ENCODE results near the gene ALDH3B2.
"Not testable (repeated sequence)": the region's sequence is repeated elsewhere in the genome, so short reads cannot be mapped to it uniquely, and the experiment has no call there.

Gene ALDH3B2

DNA sequence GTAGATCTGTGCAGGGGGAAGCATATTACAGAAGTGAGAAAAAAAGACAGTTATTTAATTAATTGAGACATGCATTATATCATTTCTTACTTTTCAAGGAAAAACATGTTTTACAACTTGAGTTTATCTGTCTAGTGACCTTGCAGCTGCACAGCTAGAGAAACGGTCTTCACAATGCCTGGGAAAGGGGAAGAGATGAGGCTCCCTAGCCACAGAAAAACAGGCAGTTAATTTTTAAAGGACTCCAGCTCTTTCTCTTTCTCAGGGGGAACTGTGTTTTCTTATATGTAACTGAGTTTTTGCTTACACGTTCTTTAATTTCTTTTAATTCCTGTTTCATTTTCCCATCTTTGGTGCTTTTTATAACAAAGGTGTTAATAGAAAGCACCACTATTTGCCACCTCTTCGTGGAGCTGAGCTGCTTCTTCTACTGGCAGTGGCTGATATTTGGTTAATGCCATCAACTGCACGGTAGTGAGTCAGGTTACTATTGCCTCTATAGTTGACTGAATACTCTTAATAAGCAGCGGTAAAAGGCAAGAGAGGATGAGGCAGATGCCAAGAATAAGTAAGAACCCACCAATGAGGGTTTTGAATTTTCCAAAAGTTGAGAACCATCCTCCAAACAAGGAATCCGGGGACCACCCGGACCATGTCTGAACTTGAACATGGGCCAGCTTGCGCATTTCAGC is 11.4 kb upstream of the ALDH3B2 start:
- DNase-seq (ENCODE audit: low spot score), result not testable (repeated sequence)

- not testable (repeated sequence) for DNase-seq (ENCODE audit: low spot score)
These were observed 8.0 kb upstream of the ALDH3B2 start for GRCh38 chr11:67682126-67683034.

GRCh38 chr11:67680696-67681470 is 6.5 kb upstream of the ALDH3B2 start:
- DNase-seq (ENCODE audit: low spot score), result no peak

DNA sequence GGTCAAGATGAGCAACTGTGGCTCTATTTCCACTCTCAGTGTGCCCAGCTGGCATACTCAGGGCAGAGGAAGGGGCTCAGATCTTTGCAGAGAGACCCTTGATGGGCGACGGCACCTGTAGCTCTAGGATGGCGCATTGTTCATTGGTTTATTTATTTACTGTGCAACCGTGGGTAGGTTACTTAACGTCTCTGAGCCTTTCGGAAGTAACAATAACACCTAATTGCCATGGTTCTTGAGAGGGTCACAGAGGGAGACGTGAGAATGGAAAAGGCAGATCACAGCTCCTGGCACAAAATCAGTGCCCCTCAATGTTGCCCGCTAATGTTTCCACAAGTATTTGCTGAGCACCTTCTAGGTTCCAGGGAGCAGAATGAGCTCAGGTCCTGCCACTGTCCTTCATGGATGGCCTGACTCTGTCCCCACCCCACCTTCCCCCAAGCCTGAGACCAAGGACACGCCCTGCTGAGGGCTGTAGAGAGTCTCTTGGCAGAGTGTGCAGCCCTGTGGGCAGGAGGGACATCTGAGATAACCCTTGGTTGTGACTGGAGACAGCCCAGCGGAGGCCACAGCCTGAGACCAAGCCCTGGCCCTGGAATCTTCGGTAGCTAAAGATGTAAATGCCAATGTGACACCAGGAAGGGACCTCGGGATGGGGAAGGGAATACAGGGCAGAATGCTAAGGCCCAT is 780 bp upstream of the ALDH3B2 start:
- DNase-seq (ENCODE audit: low spot score), result no peak

DNA sequence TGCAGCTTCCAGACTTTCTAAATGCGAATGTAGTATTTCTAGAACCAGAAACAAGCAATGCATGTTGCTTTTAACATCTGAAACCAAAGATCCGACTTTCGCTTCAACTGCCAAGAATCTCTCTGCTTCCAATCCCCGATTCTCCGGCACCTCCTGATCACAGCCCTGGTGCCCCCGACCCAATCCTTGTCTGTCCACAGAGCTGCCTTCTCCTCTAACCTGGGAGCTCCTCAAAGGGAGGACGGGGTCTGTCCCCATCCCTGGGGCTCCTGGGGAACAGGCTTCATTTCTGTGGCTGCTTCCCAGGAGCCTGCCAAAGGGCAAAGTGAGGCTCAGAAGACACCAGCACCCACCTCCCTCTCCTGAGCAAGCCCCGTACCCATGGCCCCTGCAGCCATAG is 521 bp downstream of the ALDH3B2 start:
- DNase-seq (ENCODE audit: low spot score), result no peak

DNA sequence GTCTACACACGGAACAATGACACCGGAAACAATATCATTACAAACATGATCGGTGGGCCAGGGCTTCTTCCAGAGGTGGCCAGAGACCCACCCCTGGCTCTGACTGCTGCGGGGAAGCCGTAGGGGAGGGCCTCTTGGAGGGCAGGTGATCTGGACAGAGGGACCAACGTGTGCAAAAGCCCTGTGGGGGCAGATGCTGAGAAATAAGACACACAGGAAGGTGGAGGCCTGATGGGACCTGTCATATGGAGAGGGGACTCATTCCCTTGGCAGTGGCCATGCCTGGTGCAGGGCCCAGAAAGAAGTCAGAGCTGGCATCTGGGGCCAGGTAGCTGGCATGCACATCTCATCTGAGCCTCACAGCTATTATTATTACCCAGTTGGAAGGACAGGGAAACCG is 1.1 kb downstream of the ALDH3B2 start:
- DNase-seq (ENCODE audit: low spot score), result no peak

GRCh38 chr11:67671211-67671520 is 3.3 kb downstream of the ALDH3B2 start:
- DNase-seq (ENCODE audit: low spot score), result no peak

GRCh38 chr11:67670316-67671210 is 3.9 kb downstream of the ALDH3B2 start:
- no peak for DNase-seq (ENCODE audit: low spot score)

DNA sequence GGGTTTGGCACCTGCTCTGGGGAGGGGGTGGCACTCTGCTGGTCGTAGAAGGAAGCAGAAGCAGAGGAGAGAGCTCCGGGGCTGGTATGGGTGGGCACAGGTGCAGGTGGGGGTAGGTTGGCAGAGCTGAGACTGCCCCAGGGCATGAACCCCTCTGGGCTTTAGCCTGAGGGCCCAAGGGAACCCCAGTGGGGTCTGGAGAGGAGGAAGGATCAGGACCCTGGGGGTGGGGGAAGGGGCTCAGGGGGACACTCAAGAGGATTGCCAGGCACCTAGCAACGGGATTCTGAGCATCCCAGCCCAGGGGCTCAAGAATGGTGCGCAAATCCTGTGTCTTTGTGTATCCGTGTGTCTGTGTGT is 6.3 kb downstream of the ALDH3B2 start:
- no peak for DNase-seq (ENCODE audit: low spot score)

GRCh38 chr11:67667490-67668191 is 6.8 kb downstream of the ALDH3B2 start:
- DNase-seq (ENCODE audit: low spot score), result no peak

DNA sequence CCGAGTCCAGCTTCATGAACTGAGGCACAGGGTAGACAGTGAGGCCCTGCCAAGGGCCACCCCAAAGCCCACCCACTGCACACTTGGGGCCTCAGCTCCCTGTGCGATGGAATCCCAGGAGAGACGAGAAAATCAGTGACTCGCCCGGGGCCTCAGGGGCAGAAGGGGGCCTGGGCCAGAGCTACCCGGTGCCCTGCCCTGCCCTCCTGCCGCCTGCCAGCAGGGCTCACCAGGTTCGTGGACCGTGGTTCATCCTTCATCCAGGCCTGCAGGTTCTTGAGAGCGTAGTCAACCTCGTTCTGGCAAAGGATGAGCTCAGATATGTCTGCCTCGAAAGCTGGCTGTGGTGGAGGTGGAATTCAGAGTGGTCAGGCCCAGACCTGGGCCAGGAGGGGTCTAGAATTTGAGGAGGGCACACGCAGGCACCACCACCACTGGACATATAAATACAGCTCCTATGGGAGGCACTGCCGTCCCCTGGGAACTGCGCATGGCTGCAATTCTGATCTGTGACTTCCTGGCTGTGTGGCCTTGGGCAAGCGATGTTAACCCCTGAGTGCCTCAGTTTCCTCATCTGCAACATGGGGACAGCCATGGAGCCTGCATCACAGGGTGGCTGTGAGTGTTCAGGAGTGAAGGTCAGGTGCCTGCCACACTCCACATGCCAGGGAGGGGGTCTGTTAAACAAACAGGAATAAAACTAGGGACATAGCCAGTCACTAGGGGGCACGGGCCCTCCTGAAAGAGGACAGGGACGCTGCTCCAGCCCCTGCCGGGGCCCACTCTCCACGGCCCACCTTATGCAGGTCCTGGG is 7.5 kb downstream of the ALDH3B2 start:
- no peak for DNase-seq (ENCODE audit: low spot score)

GRCh38 chr11:67666303-67666645 is 8.1 kb downstream of the ALDH3B2 start:
- DNase-seq (ENCODE audit: low spot score), result no peak

DNA sequence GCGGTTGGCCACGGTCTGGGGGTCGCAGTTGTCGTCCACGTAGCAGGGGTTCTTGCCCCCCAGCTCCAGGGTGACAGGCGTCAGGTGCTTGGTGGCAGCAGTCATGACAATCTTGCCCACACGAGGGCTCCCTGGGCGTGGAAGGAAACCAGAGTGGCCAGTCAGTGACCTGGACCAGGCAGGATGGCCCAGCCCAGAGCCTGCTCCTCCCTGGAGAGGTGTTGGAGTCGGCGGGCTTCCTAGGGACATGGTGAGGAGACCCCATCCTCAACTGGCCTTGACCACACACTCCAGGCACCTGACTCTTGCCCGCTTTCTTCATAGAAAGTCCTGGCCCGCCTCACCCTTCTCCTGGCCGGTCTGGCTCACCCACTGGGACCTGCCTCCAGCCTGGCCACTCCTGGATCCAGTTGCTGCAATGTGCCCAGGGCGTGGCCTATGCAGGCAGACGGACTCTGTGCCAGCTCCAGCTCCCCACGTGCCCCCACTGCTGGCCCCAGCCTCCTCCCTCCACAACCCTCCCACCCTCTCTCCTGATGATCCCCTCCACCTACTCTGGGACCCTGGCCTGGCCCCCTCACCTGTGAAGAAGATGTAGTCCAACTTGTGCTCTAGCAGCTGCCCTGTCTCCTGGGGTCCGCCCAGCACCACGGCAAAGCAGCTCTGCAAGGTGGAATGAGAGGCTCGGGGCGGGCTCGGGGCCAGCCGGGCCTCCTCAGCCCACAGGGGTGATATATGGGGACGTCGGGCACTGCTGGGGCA is 8.7 kb downstream of the ALDH3B2 start:
- DNase-seq (ENCODE audit: low spot score), result peak; percentile 8

DNA sequence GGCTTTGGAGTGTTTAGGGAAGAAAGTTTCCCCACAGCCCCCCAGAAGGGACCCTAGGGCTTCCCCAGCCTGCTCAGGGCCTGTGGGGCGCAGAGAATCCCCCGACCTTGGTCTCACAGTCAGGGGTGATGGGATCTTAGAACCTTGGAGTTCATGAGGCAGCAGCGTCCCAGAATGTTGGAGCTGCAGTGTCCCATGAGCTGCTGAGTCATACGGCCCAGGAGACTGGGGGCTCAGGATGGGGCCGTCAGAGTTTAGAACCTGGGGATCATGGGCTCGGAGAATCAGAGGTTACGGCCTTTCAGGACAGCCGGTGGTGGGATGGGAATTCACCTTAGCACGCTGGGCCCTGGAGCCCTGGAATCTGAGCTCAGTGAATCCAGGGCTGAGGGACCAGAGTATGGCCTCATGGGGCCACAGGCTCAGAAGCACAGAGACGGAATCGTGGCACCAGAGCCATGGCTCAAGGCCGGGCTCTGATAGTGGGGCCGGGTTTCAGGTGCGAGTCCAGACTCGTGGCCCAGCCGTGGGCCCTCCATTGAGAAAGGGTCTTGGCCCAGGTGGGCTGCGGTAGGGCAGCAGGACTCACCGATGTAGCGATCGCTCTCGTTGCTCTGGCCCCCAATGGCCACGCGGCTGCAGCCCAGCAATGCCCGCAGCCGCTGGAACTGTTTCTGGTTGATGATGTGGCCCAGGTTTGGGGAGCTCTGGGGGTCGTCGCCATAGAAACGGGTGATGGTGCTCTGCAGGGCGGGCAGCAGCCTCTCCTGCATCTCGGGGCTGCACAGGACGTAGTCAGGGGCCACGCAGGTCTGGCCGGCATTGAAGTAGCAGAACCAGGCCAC is 9.5 kb downstream of the ALDH3B2 start:
- no peak for DNase-seq (ENCODE audit: low spot score)

GRCh38 chr11:67664213-67664585 is 10.2 kb downstream of the ALDH3B2 start:
- no peak for DNase-seq (ENCODE audit: low spot score)

GRCh38 chr11:67663532-67664212 is 10.8 kb downstream of the ALDH3B2 start:
- peak; percentile 3 for DNase-seq (ENCODE audit: low spot score)

DNA sequence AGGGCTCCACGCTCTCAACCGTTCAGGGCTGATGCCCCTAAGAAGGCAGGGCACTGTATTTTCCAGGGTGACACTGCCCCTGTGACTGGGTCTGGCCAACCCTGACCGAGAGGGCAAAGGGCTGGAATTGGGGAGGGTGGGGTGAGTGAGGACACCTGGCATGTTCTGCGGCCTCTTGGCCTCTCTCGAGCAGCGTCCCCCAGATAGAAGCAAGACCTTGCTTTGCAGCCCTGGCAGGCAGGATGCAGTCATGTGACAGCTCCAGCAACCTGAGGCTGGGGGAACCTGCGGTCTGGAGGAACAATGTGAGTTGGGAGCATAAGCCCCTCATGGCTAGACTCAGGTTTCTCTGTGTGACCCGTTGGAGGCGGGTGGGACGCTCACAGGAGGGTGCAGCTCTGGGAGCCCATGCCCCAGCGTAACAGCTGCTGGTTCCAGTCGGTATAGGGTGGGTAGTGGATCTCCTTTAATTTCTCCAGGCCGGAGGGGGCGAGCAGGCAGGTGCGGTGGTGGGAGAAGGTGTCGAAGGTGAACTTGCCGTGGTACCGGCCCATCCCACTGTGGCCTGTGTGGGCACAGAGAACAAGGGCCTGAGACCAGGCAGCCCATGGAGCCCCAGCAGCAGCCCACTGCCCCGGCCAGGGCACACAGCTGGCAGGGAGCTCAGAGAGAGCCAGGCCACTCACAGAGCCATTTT is 11.4 kb downstream of the ALDH3B2 start:
- no peak for DNase-seq (ENCODE audit: low spot score)

Measured in GM03348 (cell line).